WTC11 (cell line): ENCODE measurements around the gene PTPN5. TPM values are rescaled to one million over a fixed set of nuclear protein-coding genes. Genes with fewer than 3 reads are reported as not detected.

Experiments
- ATAC-seq: fragments of 200-7000 bp; cut with Tn5 transposase; 2 replicates; pipeline ENCODE4 v1.10.0; 2021; ENCODE audit warnings: mild to moderate bottlenecking, moderate library complexity
- CTCF ChIA-PET: fragments of 300-600 bp; sonication (Branson Sonifier 250); formaldehyde crosslinking; loops from one replicate; lab custom pipeline; 2021; ENCODE audit warnings: antibody characterized with exemption; lab: Charles Lee
- POLR2A ChIA-PET: fragments of 350-600 bp; sonication (Branson Sonifier 250); formaldehyde crosslinking; loops from one replicate; lab custom pipeline; 2021; ENCODE audit warnings: antibody characterized with exemption; lab: Charles Lee
- DNase-seq: peaks from one replicate; pipeline ENCODE4 v3.0.0; 2021; ENCODE audit warnings: low spot score
- H3K27ac Mint-ChIP-seq: 2 replicates; pipeline ENCODE4 v1.8.0; 2021; ENCODE audit warnings: mixed read lengths
- H3K27me3 Mint-ChIP-seq: 2 replicates; pipeline ENCODE4 v1.8.0; 2021; ENCODE audit warnings: low read depth, mild to moderate bottlenecking, moderate library complexity, mixed read lengths
- H3K36me3 Mint-ChIP-seq: 2 replicates; pipeline ENCODE4 v1.8.0; 2021; ENCODE audit warnings: mixed read lengths
- H3K4me1 Mint-ChIP-seq: 2 replicates; pipeline ENCODE4 v1.8.0; 2022; ENCODE audit warnings: mixed read lengths
- H3K4me3 Mint-ChIP-seq: 2 replicates; pipeline ENCODE4 v1.8.0; 2021; ENCODE audit warnings: mild to moderate bottlenecking, moderate library complexity, mixed read lengths
- H3K9me3 Mint-ChIP-seq: 2 replicates; pipeline ENCODE4 v1.8.0; 2021; ENCODE audit warnings: mixed read lengths
- AFF4 ChIP-seq: sonication (generic); formaldehyde crosslinking; IDR thresholded peaks from 2 replicates; pipeline ENCODE4 v1.8.1; 2023; ENCODE audit warnings: mild to moderate bottlenecking, missing genetic modification reagents, borderline replicate concordance
- CREM ChIP-seq: sonication (generic); formaldehyde crosslinking; IDR thresholded peaks from 2 replicates; pipeline ENCODE4 v1.8.1; 2022; ENCODE audit warnings: mild to moderate bottlenecking, missing genetic modification reagents, moderate library complexity
- CTCF ChIP-seq: fragments of 200-600 bp; IDR thresholded peaks from 2 replicates; pipeline ENCODE4 v1.8.0; 2022; ENCODE audit warnings: antibody characterized with exemption
- GRHL2 ChIP-seq: fragments of 250-450 bp; sonication (Bioruptor Pico); IDR thresholded peaks from 2 replicates; pipeline ENCODE4 v1.8.0; 2022; ENCODE audit warnings: mild to moderate bottlenecking, moderate library complexity; ENCODE audit not compliant: insufficient replicate concordance, severe bottlenecking
- JUN ChIP-seq: sonication (generic); formaldehyde crosslinking; IDR thresholded peaks from 2 replicates; pipeline ENCODE4 v1.8.0; 2023; ENCODE audit warnings: mild to moderate bottlenecking, missing genetic modification reagents
- MXD4 ChIP-seq: fragments of 250-450 bp; sonication (Bioruptor Pico); IDR thresholded peaks from 2 replicates; pipeline ENCODE4 v1.8.0; 2021; ENCODE audit warnings: mild to moderate bottlenecking, moderate library complexity, borderline replicate concordance
- RELA ChIP-seq: sonication (generic); formaldehyde crosslinking; IDR thresholded peaks from 2 replicates; pipeline ENCODE4 v1.8.1; 2022; ENCODE audit warnings: missing genetic modification reagents, mild to moderate bottlenecking, borderline replicate concordance
- SOX15 ChIP-seq: fragments of 250-450 bp; sonication (Bioruptor Pico); IDR thresholded peaks from 2 replicates; pipeline ENCODE4 v1.9.0; 2021; ENCODE audit warnings: mild to moderate bottlenecking
- USF2 ChIP-seq: sonication (generic); formaldehyde crosslinking; IDR thresholded peaks from 2 replicates; pipeline ENCODE4 v1.8.1; 2023; ENCODE audit warnings: mild to moderate bottlenecking, missing genetic modification reagents, moderate library complexity
- ZNF219 ChIP-seq: sonication (generic); formaldehyde crosslinking; IDR thresholded peaks from 2 replicates; pipeline ENCODE4 v1.8.0; 2023; ENCODE audit warnings: missing genetic modification reagents, mild to moderate bottlenecking, borderline replicate concordance
- ZNF281 ChIP-seq: sonication (generic); formaldehyde crosslinking; IDR thresholded peaks from 2 replicates; pipeline ENCODE4 v1.8.0; 2023; ENCODE audit warnings: mild to moderate bottlenecking, missing genetic modification reagents
- ZNF416 ChIP-seq: fragments of 250-450 bp; sonication (Bioruptor Pico); IDR thresholded peaks from 2 replicates; pipeline ENCODE4 v1.9.0; 2021; ENCODE audit warnings: mild to moderate bottlenecking, inconsistent platforms
- ZNF425 ChIP-seq: fragments of 250-450 bp; sonication (Bioruptor Pico); conservative IDR thresholded peaks from 2 replicates; pipeline ENCODE4 v1.9.0; 2021; ENCODE audit warnings: mild to moderate bottlenecking
- ZNF532 ChIP-seq: fragments of 250-450 bp; sonication (Bioruptor Pico); IDR thresholded peaks from 2 replicates; pipeline ENCODE4 v1.9.0; 2021; ENCODE audit warnings: mild to moderate bottlenecking, borderline replicate concordance
- ZSCAN18 ChIP-seq: fragments of 250-450 bp; sonication (Bioruptor Pico); IDR thresholded peaks from 2 replicates; pipeline ENCODE4 v2.1.2; 2022; ENCODE audit warnings: mild to moderate bottlenecking, moderate library complexity
- total RNA-seq: library from RNA; stranded (reverse); gene quantifications from 3 replicates; pipeline ENCODE4 v1.2.3, GENCODE V29; 2021

Gene PTPN5
- total RNA-seq, 1 experiment from 2014 or later, result 4.5 TPM

- Mint-ChIP-seq H3K27ac (no peak overlapping the region), H3K27me3 (peaks cover 2% of the 10 kb centered on the region), H3K9me3 (no peaks in the 10 kb centered on the region), H3K4me1 (peaks cover 43% of the 10 kb centered on the region), H3K36me3 (no peaks in the 10 kb centered on the region), H3K4me3 (no peak overlapping the region)
- peak; percentile 53 for DNase-seq
- POLR2A ChIA-PET, result no interaction called here
- peak; percentile 58 for ATAC-seq
- CTCF ChIA-PET, result interaction anchor here (1.7 to 2.8 kb wide), 2 partner anchors 33 to 243 kb away, joined by 5 to 8 read pairs; no protein-coding TSS in a partner anchor
- TF ChIP-seq ZNF532 (CRISPR knock-in tag) (no peak), ZNF281 (CRISPR knock-in tag) (0 out of 2 replicates have a peak, but pooled peaks have one; percentile 44), USF2 (CRISPR knock-in tag) (peak; percentile 56)
Measured at GRCh38 chr11:18769802-18770456, 21.7 kb downstream of the PTPN5 start.

GRCh38 chr11:18768978-18769377 lies 22.6 kb downstream of the PTPN5 start:
- no peak overlapping the region for H3K27ac Mint-ChIP-seq
- no peaks in the 10 kb centered on the region for H3K9me3 Mint-ChIP-seq
- H3K4me1 Mint-ChIP-seq, result peaks cover 38% of the 10 kb centered on the region
- CTCF ChIA-PET, result interaction anchor here (1.1 to 2.8 kb wide), 5 partner anchors 11 to 244 kb away, joined by 5 to 9 read pairs (median 8); no protein-coding TSS in a partner anchor
- peaks cover 2% of the 10 kb centered on the region for H3K27me3 Mint-ChIP-seq
- DNase-seq (no peak), ATAC-seq (no peak)
- H3K4me3 Mint-ChIP-seq, result no peak overlapping the region
- POLR2A ChIA-PET, result no interaction called here
- H3K36me3 Mint-ChIP-seq, result no peaks in the 10 kb centered on the region
- TF ChIP-seq CTCF (no peak), MXD4 (CRISPR knock-in tag) (no peak), CREM (CRISPR knock-in tag) (no peak), SOX15 (CRISPR knock-in tag) (no peak), ZSCAN18 (no peak), GRHL2 (CRISPR knock-in tag) (no peak), ZNF425 (CRISPR knock-in tag) (no peak), RELA (no peak), ZNF416 (CRISPR knock-in tag) (no peak), JUN (CRISPR knock-in tag) (no peak), AFF4 (CRISPR knock-in tag) (no peak), ZNF219 (no peak)
